ENCODE measurements around the gene B3GAT1.
"Not testable (repeated sequence)": the region's sequence is repeated elsewhere in the genome, so short reads cannot be mapped to it uniquely, and the experiment has no call there.

B3GAT1 gene

GRCh38 chr11:134358165-134358855 lies 53.7 kb downstream of the B3GAT1 start:
- no peak for FAIRE-seq

GRCh38 chr11:134357545-134357839 lies 54.5 kb downstream of the B3GAT1 start:
- DNase-seq (ENCODE audit: low spot score) (no peak), FAIRE-seq (no peak)

More at GRCh38 chr11:134358165-134358855, 53.7 kb downstream of the B3GAT1 start:
- no peak for DNase-seq (ENCODE audit: low spot score)

GRCh38 chr11:134356656-134357544 lies 55.1 kb downstream of the B3GAT1 start:
- FAIRE-seq (no peak), DNase-seq (ENCODE audit: low spot score) (no peak)

- no peak for DNase-seq (ENCODE audit: low spot score)
- no peak for FAIRE-seq
Measured at GRCh38 chr11:134355656-134356055, 56.4 kb downstream of the B3GAT1 start.

- no peak for DNase-seq (ENCODE audit: low spot score)
- no peak for FAIRE-seq
Measured at GRCh38 chr11:134355136-134355535, 56.9 kb downstream of the B3GAT1 start.

GRCh38 chr11:134352111-134352510 lies 59.9 kb downstream of the B3GAT1 start:
- FAIRE-seq (no peak), DNase-seq (ENCODE audit: low spot score) (no peak)

GRCh38 chr11:134350381-134350780 lies 61.7 kb downstream of the B3GAT1 start:
- DNase-seq (ENCODE audit: low spot score) (no peak), FAIRE-seq (no peak)

GRCh38 chr11:134349802-134350355 lies 62.2 kb downstream of the B3GAT1 start:
- DNase-seq (ENCODE audit: low spot score) = no peak
- FAIRE-seq = no peak

- DNase-seq (ENCODE audit: low spot score) (no peak), FAIRE-seq (no peak)
Measured at GRCh38 chr11:134349109-134349801, 62.8 kb downstream of the B3GAT1 start.

GRCh38 chr11:134347441-134347840 lies 64.6 kb downstream of the B3GAT1 start:
- no peak for DNase-seq (ENCODE audit: low spot score)
- no peak for FAIRE-seq

GRCh38 chr11:134346976-134347350 lies 65.1 kb downstream of the B3GAT1 start:
- FAIRE-seq (no peak), DNase-seq (ENCODE audit: low spot score) (no peak)

GRCh38 chr11:134346101-134346975 lies 65.7 kb downstream of the B3GAT1 start:
- DNase-seq (ENCODE audit: low spot score) (no peak), FAIRE-seq (no peak)

- FAIRE-seq (no peak), DNase-seq (ENCODE audit: low spot score) (no peak)
Measured at GRCh38 chr11:134345237-134345550, 66.8 kb downstream of the B3GAT1 start.

GRCh38 chr11:134344497-134345236 lies 67.4 kb downstream of the B3GAT1 start:
- DNase-seq (ENCODE audit: low spot score); FAIRE-seq: not testable (repeated sequence)

- DNase-seq (ENCODE audit: low spot score) = no peak
- no peak for FAIRE-seq
Measured at GRCh38 chr11:134343646-134344045, 68.4 kb downstream of the B3GAT1 start.

GRCh38 chr11:134342572-134343340 lies 69.3 kb downstream of the B3GAT1 start:
- FAIRE-seq (no peak), DNase-seq (ENCODE audit: low spot score) (no peak)

- DNase-seq (ENCODE audit: low spot score) (no peak), FAIRE-seq (no peak)
Measured at GRCh38 chr11:134341805-134342571, 70.1 kb downstream of the B3GAT1 start.

GRCh38 chr11:134340354-134340964 lies 71.6 kb downstream of the B3GAT1 start:
- DNase-seq (ENCODE audit: low spot score) (no peak), FAIRE-seq (no peak)
